AG09309 (cell line): Measurements from ENCODE around the gene ARHGAP23.

Experiments
- DNase-seq: peaks from one replicate; pipeline ENCODE4 v3.0.0-alpha.2; 2010; ENCODE audit warnings: low read depth
- H3K4me3 ChIP-seq: 2 replicates; pipeline ENCODE4 v1.5.1; 2011; ENCODE audit warnings: mild to moderate bottlenecking, low read depth, low read length, moderate library complexity; ENCODE audit not compliant: control insufficient read depth
- CTCF ChIP-seq: IDR thresholded peaks from 2 replicates; pipeline ENCODE4 v1.5.1; 2011; ENCODE audit warnings: mild to moderate bottlenecking, low read depth, low read length, inconsistent platforms; ENCODE audit not compliant: insufficient read depth, control insufficient read depth; ENCODE audit errors: missing control alignments

Gene ARHGAP23

DNA sequence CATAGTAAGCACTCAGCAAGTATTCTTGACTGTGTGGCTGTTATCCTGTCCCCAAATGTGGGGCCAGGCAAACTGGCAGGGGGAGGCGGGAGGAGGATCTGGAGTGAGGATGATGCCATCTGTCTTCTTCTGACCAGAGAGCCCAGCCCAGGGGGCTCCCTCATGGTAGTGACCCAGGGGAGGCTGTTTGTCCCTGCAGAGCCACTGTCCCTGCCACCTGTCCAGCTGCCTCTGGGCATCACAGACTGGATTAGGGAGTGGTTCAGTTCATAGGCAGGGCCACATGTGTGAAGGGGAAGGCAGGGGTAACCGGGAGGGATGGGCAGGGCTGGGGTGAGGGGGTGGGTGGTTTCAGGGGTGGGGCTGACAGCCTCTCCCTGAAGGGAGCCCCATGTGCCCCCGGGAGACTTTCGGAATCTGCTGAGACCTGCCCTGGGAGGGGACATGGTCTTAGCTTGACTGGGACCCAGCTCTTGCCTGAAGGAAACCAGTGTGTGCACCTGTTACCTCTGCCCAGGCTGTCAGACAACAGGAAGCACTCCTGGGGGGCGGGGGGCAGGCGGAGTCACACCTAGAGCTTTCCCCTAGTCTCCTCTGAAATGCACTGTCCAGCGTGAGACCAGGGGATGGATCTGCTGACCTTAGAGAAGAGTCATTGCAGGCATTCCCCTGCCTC is 15.2 kb downstream of the ARHGAP23 start:
- DNase-seq, result no peak
- TF ChIP-seq CTCF, result no peak
- H3K4me3 ChIP-seq, result no peak overlapping the region

- DNase-seq, result no peak
- no peak overlapping the region for H3K4me3 ChIP-seq
- peak; percentile 97 for TF ChIP-seq CTCF
These were observed 15.9 kb downstream of the ARHGAP23 start for GRCh38 chr17:38444151-38444550.

- DNase-seq, result no peak
- TF ChIP-seq CTCF, result no peak
- no peak overlapping the region for H3K4me3 ChIP-seq
These were observed 19.3 kb downstream of the ARHGAP23 start for GRCh38 chr17:38447502-38448085.

GRCh38 chr17:38448208-38448771 is 20.0 kb downstream of the ARHGAP23 start:
- no peak for DNase-seq
- H3K4me3 ChIP-seq, result no peak overlapping the region
- no peak for TF ChIP-seq CTCF

DNA sequence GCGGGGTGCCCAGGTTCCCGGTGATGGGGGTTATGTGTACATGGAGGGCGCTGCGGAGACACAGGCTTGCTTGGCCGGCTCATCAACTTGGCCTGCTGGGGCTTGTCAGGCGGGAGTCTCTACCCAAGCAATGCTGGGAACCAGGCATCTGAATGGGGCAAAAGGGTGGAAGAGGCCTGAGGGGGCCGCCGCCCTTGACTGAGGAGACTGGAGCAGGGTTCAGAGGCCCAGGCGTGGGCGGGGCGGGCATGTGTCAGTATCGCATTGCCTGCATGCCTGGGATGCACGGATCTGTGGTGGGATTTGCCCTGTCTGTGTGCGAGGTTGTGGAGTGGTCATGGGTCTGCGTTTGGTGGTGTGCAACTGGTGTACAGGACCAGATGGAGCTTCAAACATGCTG is 21.1 kb downstream of the ARHGAP23 start:
- DNase-seq, result no peak
- H3K4me3 ChIP-seq, result no peak overlapping the region
- TF ChIP-seq CTCF, result no peak

- no peak for DNase-seq
- TF ChIP-seq CTCF, result no peak
- peak overlapping the region; percentile 52 for H3K4me3 ChIP-seq
These were observed 22.3 kb downstream of the ARHGAP23 start for GRCh38 chr17:38450557-38451029.
